HepG2 (cell line): ENCODE results near the gene S100G. TPM values are rescaled to one million over a fixed set of nuclear protein-coding genes. Genes with fewer than 3 reads are reported as not detected.

ENCODE experiments used
- ARNTL ChIP-seq: sonication (generic); formaldehyde crosslinking; IDR thresholded peaks from 2 replicates; pipeline ENCODE4 v1.4.0; 2020; ENCODE audit warnings: mild to moderate bottlenecking, missing genetic modification reagents
- FUBP1 ChIP-seq: sonication (generic); formaldehyde crosslinking; IDR thresholded peaks from 2 replicates; pipeline ENCODE4 v1.5.1; 2020; ENCODE audit warnings: missing genetic modification reagents, mild to moderate bottlenecking, borderline replicate concordance
- HNF4A ChIP-seq: sonication (generic); formaldehyde crosslinking; IDR thresholded peaks from 2 replicates; pipeline ENCODE4 v1.4.0; 2020; ENCODE audit warnings: missing genetic modification reagents
- MTF2 ChIP-seq: sonication (generic); formaldehyde crosslinking; IDR thresholded peaks from 2 replicates; pipeline ENCODE4 v1.5.0; 2020; ENCODE audit warnings: missing genetic modification reagents, borderline replicate concordance
- NFYB ChIP-seq: sonication (generic); formaldehyde crosslinking; IDR thresholded peaks from 2 replicates; pipeline ENCODE4 v1.4.0; 2020; ENCODE audit warnings: missing genetic modification reagents
- NR2F6 ChIP-seq, 2 experiments: IDR thresholded peaks; 2 replicates each; pipeline ENCODE4 v1.6.1; 2016; ENCODE audit warnings: antibody characterized with exemption in 1 of 2, mild to moderate bottlenecking in 1 of 2
- ZNF430 ChIP-seq: sonication (generic); formaldehyde crosslinking; IDR thresholded peaks from 2 replicates; pipeline ENCODE4 v1.9.0; 2021; ENCODE audit warnings: mild to moderate bottlenecking, missing genetic modification reagents
- ZNF564 ChIP-seq: sonication (generic); formaldehyde crosslinking; IDR thresholded peaks from 2 replicates; pipeline ENCODE4 v1.8.1; 2023; ENCODE audit warnings: mild to moderate bottlenecking, missing genetic modification reagents
- ZNF567 ChIP-seq: sonication (generic); formaldehyde crosslinking; IDR thresholded peaks from 2 replicates; pipeline ENCODE4 v1.8.1; 2023; ENCODE audit warnings: mild to moderate bottlenecking, missing genetic modification reagents, borderline replicate concordance
- polyA plus RNA-seq, 8 experiments: library from polyadenylated mRNA; depleted of rRNA in 3 of 8; stranded (reverse) in 7 of 8; unstranded in 1 of 8; fragments of >200 nt; fragmentation: Illumina TruSeq in 4 of 8; extraction: Trizol in 4 of 8; gene quantifications; 2 replicates each; pipeline versions ENCODE4 v1.2.1 to v1.2.3, GENCODE V29; 2011 to 2016; ENCODE audit warnings: low read depth in 4 of 8, missing spikeins in 1 of 8, mixed read lengths in 1 of 8; ENCODE audit not compliant: insufficient read depth in 1 of 8
- total RNA-seq, 5 experiments: library from RNA; depleted of rRNA; stranded (reverse); fragments of >200 nt; fragmentation: Illumina TruSeq; extraction: Trizol; gene quantifications; 2 replicates each; pipeline ENCODE4 v1.2.3, GENCODE V29; 2016; ENCODE audit warnings: low read depth in 1 of 5
- TF ChIP-seq, protein P1 (sequence below): IDR thresholded peaks from 2 replicates; pipeline ENCODE4 v1.6.1; 2012; ENCODE audit warnings: low read depth, low read length, improper control_type of control experiment
- TF ChIP-seq, protein P2 (sequence below): sonication (generic); formaldehyde crosslinking; IDR thresholded peaks from 2 replicates; pipeline ENCODE4 v1.9.0; 2022; ENCODE audit warnings: missing genetic modification reagents, mild to moderate bottlenecking, borderline replicate concordance

The S100G gene
- total and polyA plus RNA-seq, 2 of the 13 experiments (the other 11 are each of a cell fraction or from before 2014, with no cell fraction given): not detected

DNA sequence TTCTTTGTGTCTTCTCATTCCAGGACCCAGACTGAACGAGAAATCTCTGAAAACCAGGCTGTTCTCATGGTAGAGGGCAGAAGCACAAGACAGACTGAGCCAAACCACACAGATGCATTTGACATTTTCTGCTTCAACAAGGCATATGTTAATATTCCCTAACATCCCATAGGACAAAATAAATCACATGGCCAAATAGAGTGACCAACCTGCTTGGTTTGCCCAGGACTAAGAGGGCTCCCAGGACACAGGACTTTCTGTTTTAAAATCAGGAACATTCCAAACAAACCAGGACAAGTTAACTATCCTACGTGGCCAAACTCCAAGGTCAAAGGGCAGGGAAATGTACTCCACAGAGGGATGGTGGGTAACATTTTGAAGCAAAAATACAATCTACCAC, 50.8 kb downstream of the S100G start (continued):
- TF ChIP-seq FUBP1: no peak
- TF ChIP-seq ZNF567: no peak
- no peak for TF ChIP-seq MTF2 (CRISPR knock-in tag)
- TF ChIP-seq NR2F6 (IDR thresholded peaks at IDR 0.05): no peak
- peak; percentile 29; the same call in 1 of the 2 replicates for TF ChIP-seq NR2F6 (CRISPR knock-in tag; IDR thresholded peaks at IDR 0.05)
- TF ChIP-seq ZNF564: no peak
- TF ChIP-seq, protein P1, sequence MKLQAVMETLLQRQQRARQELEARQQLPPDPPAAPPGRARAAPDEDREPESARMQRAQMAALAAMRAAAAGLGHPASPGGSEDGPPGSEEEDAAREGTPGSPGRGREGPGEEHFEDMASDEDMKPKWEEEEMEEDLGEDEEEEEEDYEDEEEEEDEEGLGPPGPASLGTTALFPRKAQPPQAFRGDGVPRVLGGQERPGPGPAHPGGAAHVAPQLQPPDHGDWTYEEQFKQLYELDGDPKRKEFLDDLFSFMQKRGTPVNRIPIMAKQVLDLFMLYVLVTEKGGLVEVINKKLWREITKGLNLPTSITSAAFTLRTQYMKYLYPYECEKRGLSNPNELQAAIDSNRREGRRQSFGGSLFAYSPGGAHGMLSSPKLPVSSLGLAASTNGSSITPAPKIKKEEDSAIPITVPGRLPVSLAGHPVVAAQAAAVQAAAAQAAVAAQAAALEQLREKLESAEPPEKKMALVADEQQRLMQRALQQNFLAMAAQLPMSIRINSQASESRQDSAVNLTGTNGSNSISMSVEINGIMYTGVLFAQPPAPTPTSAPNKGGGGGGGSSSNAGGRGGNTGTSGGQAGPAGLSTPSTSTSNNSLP: no peak
- no peak for TF ChIP-seq HNF4A (CRISPR knock-in tag)
- peak; percentile 44 for TF ChIP-seq NFYB (CRISPR knock-in tag)
- TF ChIP-seq, protein P2, sequence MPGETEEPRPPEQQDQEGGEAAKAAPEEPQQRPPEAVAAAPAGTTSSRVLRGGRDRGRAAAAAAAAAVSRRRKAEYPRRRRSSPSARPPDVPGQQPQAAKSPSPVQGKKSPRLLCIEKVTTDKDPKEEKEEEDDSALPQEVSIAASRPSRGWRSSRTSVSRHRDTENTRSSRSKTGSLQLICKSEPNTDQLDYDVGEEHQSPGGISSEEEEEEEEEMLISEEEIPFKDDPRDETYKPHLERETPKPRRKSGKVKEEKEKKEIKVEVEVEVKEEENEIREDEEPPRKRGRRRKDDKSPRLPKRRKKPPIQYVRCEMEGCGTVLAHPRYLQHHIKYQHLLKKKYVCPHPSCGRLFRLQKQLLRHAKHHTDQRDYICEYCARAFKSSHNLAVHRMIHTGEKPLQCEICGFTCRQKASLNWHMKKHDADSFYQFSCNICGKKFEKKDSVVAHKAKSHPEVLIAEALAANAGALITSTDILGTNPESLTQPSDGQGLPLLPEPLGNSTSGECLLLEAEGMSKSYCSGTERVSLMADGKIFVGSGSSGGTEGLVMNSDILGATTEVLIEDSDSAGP: no peak
- TF ChIP-seq ARNTL (CRISPR knock-in tag): no peak
- no peak for TF ChIP-seq ZNF430 (CRISPR knock-in tag)
- TF ChIP-seq, all 625 proteins: peak for 4
